MM.1S (cell line): ENCODE data around the gene UBE3A.

ENCODE experiments used
- DNase-seq: peaks from one replicate; pipeline ENCODE4 v3.0.0-alpha.2; 2015
- H2AFZ ChIP-seq: fragments of 300-600 bp; sonication (generic); 2 replicates; pipeline ENCODE4 v1.6.0; 2016; ENCODE audit warnings: antibody characterized with exemption, low read length
- H3F3A ChIP-seq: fragments of 300-600 bp; sonication (generic); 2 replicates; pipeline ENCODE4 v1.6.1; 2016; ENCODE audit warnings: mild to moderate bottlenecking, antibody characterized with exemption, low read length, moderate library complexity, mixed read lengths; ENCODE audit not compliant: insufficient read depth
- H3K27ac ChIP-seq: fragments of 300-600 bp; sonication (generic); 2 replicates; pipeline ENCODE4 v1.5.1; 2016; ENCODE audit warnings: mild to moderate bottlenecking, low read length
- H3K27me3 ChIP-seq: fragments of 300-600 bp; sonication (generic); replicated peaks from 2 replicates; pipeline ENCODE4 v1.6.0; 2016; ENCODE audit warnings: low read length; ENCODE audit not compliant: insufficient read depth
- H3K36me3 ChIP-seq: fragments of 300-600 bp; sonication (generic); replicated peaks from 2 replicates; pipeline ENCODE4 v1.6.1; 2016; ENCODE audit warnings: mild to moderate bottlenecking, low read length, mixed read lengths; ENCODE audit not compliant: insufficient read depth
- H3K4me1 ChIP-seq: fragments of 300-600 bp; sonication (generic); 2 replicates; pipeline ENCODE4 v1.6.1; 2016; ENCODE audit warnings: low read length, mixed read lengths
- H3K4me2 ChIP-seq: fragments of 300-600 bp; sonication (generic); 2 replicates; pipeline ENCODE4 v1.6.0; 2016; ENCODE audit warnings: low read depth, low read length
- H3K4me3 ChIP-seq: fragments of 300-600 bp; sonication (generic); 2 replicates; pipeline ENCODE4 v1.5.1; 2016; ENCODE audit warnings: low read length, mixed read lengths
- H3K79me2 ChIP-seq: fragments of 300-600 bp; sonication (generic); 2 replicates; pipeline ENCODE4 v1.6.1; 2016; ENCODE audit warnings: mixed run types, low read length, mixed read lengths
- H3K9ac ChIP-seq: fragments of 300-600 bp; sonication (generic); 2 replicates; pipeline ENCODE4 v1.6.1; 2016; ENCODE audit warnings: low read length, mixed read lengths
- H3K9me2 ChIP-seq: fragments of 300-600 bp; sonication (generic); replicated peaks from 2 replicates; pipeline ENCODE4 v1.6.1; 2016; ENCODE audit warnings: mild to moderate bottlenecking, low read length, mixed read lengths; ENCODE audit not compliant: insufficient read depth
- H3K9me3 ChIP-seq: fragments of 300-600 bp; sonication (generic); replicated peaks from 2 replicates; pipeline ENCODE4 v1.6.1; 2016; ENCODE audit warnings: mild to moderate bottlenecking, low read length, mixed read lengths; ENCODE audit not compliant: insufficient read depth
- H4K20me1 ChIP-seq: fragments of 300-600 bp; sonication (generic); 2 replicates; pipeline ENCODE4 v1.6.1; 2016; ENCODE audit warnings: mild to moderate bottlenecking, low read length, moderate library complexity, mixed read lengths; ENCODE audit not compliant: insufficient read depth
- EZH2 ChIP-seq: fragments of 300-600 bp; sonication (generic); optimal IDR thresholded peaks from 2 replicates; pipeline ENCODE3; 2017; ENCODE audit warnings: low read depth, mild to moderate bottlenecking, antibody characterized with exemption, low read length, mixed read lengths
- EZH2phosphoT487 ChIP-seq: fragments of 300-600 bp; sonication (generic); IDR thresholded peaks from 2 replicates; pipeline ENCODE4 v1.6.1; 2018; ENCODE audit warnings: antibody characterized with exemption, low read length
- TF ChIP-seq, protein P1 (sequence below): fragments of 300-600 bp; sonication (generic); IDR thresholded peaks from 2 replicates; pipeline ENCODE4 v1.5.1; 2016; ENCODE audit warnings: antibody characterized with exemption, low read length, mixed read lengths

UBE3A gene

DNA sequence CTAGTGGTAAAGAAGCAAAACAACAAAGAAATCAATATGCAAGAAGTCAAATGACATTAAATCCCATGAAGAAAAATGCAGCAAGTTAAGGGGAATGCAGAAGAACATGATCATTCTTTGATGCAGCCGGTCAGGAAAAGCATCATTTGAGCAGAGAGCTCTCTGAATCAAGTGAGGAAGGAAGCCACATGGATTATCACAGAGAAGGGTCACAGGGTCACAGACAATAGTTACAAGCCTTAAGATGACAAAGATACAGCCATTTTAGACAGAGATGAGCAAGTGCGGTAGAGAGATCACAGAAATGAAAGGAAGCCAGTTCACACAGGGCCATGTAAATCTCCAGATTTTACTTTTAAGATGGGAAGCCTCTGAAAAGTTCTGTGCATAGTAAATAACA is 43.9 kb downstream of the UBE3A start:
- Histone ChIP-seq H3K9me3 (no peaks in the 10 kb centered on the region), H3K27me3 (no peaks in the 10 kb centered on the region), H3F3A (no peaks in the 10 kb centered on the region), H3K4me1 (no peaks in the 10 kb centered on the region), H3K9ac (no peak overlapping the region), H3K4me3 (no peak overlapping the region), H3K27ac (no peak overlapping the region), H3K36me3 (peaks cover 2% of the 10 kb centered on the region; the same call in 1 of the 2 replicates), H3K79me2 (peaks cover 73% of the 10 kb centered on the region), H4K20me1 (no peaks in the 10 kb centered on the region), H2AFZ (no peak overlapping the region), H3K9me2 (no peaks in the 10 kb centered on the region), H3K4me2 (no peak overlapping the region)
- no peak for DNase-seq
- no peak for TF ChIP-seq EZH2phosphoT487
- TF ChIP-seq EZH2, result no peak
- TF ChIP-seq, protein P1, sequence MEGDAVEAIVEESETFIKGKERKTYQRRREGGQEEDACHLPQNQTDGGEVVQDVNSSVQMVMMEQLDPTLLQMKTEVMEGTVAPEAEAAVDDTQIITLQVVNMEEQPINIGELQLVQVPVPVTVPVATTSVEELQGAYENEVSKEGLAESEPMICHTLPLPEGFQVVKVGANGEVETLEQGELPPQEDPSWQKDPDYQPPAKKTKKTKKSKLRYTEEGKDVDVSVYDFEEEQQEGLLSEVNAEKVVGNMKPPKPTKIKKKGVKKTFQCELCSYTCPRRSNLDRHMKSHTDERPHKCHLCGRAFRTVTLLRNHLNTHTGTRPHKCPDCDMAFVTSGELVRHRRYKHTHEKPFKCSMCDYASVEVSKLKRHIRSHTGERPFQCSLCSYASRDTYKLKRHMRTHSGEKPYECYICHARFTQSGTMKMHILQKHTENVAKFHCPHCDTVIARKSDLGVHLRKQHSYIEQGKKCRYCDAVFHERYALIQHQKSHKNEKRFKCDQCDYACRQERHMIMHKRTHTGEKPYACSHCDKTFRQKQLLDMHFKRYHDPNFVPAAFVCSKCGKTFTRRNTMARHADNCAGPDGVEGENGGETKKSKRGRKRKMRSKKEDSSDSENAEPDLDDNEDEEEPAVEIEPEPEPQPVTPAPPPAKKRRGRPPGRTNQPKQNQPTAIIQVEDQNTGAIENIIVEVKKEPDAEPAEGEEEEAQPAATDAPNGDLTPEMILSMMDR, result no peak

DNA sequence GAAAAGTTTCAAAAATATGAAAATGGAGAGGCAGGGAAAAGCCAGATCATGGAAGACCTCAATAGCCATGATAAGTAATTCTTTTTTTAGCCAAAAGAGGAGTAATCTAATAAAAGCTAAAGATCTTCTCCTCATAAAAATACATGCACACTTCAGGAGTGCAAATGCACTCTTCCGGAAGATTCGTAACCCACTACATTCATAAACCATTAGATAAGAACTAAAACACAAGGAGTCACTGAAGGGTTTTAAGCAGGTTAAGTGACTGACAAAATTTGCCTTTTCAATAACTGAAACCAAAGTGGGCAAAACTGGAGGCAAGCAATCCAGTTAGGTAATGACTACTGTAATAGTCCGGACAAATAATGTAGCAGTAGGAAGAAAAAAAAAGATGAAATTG is 46.0 kb downstream of the UBE3A start:
- Histone ChIP-seq H3K27me3 (no peaks in the 10 kb centered on the region), H3K4me3 (no peak overlapping the region), H3K27ac (no peak overlapping the region), H3K9me2 (no peaks in the 10 kb centered on the region), H3K36me3 (peaks cover 2% of the 10 kb centered on the region; the same call in 1 of the 2 replicates), H3K79me2 (peaks cover 85% of the 10 kb centered on the region), H3K9ac (no peak overlapping the region), H2AFZ (no peak overlapping the region), H3K9me3 (no peaks in the 10 kb centered on the region), H3K4me2 (no peak overlapping the region), H4K20me1 (no peaks in the 10 kb centered on the region), H3F3A (no peaks in the 10 kb centered on the region), H3K4me1 (no peaks in the 10 kb centered on the region)
- TF ChIP-seq EZH2 (no peak), EZH2phosphoT487 (no peak)
- TF ChIP-seq, protein P1, result no peak
- no peak for DNase-seq

DNA sequence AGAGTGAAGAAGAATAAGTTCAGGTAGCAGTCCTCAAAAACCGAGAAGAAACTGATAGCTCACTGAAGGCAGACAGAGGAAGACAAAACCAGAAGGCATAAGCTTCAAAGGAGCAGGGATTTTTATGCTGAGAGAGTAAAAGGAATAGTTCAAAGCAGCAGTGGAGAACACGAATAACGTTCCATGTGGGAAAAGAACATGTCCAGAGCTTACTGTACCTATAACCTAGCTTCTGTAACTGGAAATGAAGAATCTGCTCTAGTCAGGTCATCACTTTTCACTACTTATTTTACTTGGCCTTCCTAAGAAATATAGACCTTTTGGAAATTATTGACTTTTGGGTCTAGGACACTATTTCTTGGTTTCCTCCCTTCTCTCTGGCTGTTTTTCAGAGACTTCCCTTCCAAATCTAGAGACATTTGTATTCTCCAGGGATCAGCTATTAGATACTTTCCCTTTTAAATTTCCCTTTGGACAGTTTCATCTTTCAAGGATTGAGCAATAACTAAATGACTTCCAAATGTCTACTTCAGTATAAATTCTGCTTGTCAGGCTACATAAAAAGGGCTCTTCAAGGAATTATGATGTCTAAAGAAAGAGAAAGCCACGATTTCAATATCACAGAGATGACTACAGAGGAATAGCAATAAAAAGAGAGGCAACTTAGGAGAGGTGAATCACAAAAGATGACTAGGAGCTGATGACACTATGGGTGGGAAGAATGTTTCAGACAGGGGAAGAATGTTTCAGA is 46.7 kb downstream of the UBE3A start:
- no peaks in the 10 kb centered on the region for H3K27me3 ChIP-seq
- H3K4me3 ChIP-seq, result no peak overlapping the region
- no peaks in the 10 kb centered on the region for H3K9me3 ChIP-seq
- H3F3A ChIP-seq, result no peaks in the 10 kb centered on the region
- no peaks in the 10 kb centered on the region for H3K9me2 ChIP-seq
- peaks cover 2% of the 10 kb centered on the region; the same call in 1 of the 2 replicates for H3K36me3 ChIP-seq
- no peak overlapping the region for H2AFZ ChIP-seq
- peaks cover 83% of the 10 kb centered on the region for H3K79me2 ChIP-seq
- no peak overlapping the region for H3K27ac ChIP-seq
- TF ChIP-seq, protein P1, result no peak
- TF ChIP-seq EZH2phosphoT487 (no peak), EZH2 (no peak)
- no peak for DNase-seq
- no peak overlapping the region for H3K9ac ChIP-seq
- no peaks in the 10 kb centered on the region for H3K4me1 ChIP-seq
- H4K20me1 ChIP-seq, result no peaks in the 10 kb centered on the region
- no peak overlapping the region for H3K4me2 ChIP-seq
